Urothelium cell line (cell line): ENCODE data around the gene TEX22.
"Not testable (repeated sequence)": the region's sequence is repeated elsewhere in the genome, so short reads cannot be mapped to it uniquely, and the experiment has no call there.

Experiments used
- DNase-seq: peaks from one replicate; pipeline ENCODE4 v3.0.0; 2011; ENCODE audit warnings: low spot score, mixed read lengths
- FAIRE-seq: peaks from 2 replicates; lab custom pipeline; 2011; peaks lifted over from hg19 to GRCh38; lab: Jason Lieb, UNC

TEX22 gene

GRCh38 chr14:105398044-105398725 is at the start of gene TEX22:
TSS of gene TEX22 (plus strand) at chr14:105398538. CDS start at chr14:105399341, 803 bp downstream.
- peak; percentile 89 for DNase-seq
- FAIRE-seq: no peak

GRCh38 chr14:105348945-105349699 is 49.2 kb upstream of the TEX22 start:
- no peak for DNase-seq
- FAIRE-seq: no peak

- no peak for DNase-seq
- FAIRE-seq: no peak
Observed at GRCh38 chr14:105349992-105350391, 48.3 kb upstream of the TEX22 start.

GRCh38 chr14:105350450-105351244 is 47.7 kb upstream of the TEX22 start:
- no peak for FAIRE-seq
- DNase-seq: no peak

- DNase-seq (no peak), FAIRE-seq (no peak)
Observed at GRCh38 chr14:105351410-105351809, 46.9 kb upstream of the TEX22 start.

GRCh38 chr14:105351920-105352851 is 46.2 kb upstream of the TEX22 start:
- FAIRE-seq (no peak), DNase-seq (peak; percentile 83)

- FAIRE-seq (no peak), DNase-seq (no peak)
Observed at GRCh38 chr14:105353136-105353535, 45.2 kb upstream of the TEX22 start.

- no peak for FAIRE-seq
Observed at GRCh38 chr14:105354541-105354940, 43.8 kb upstream of the TEX22 start.

GRCh38 chr14:105355049-105355575 is 43.2 kb upstream of the TEX22 start:
- FAIRE-seq: no peak
- no peak for DNase-seq

More at GRCh38 chr14:105354541-105354940, 43.8 kb upstream of the TEX22 start:
- DNase-seq: no peak

GRCh38 chr14:105355850-105356604 is 42.3 kb upstream of the TEX22 start:
- no peak for DNase-seq
- no peak for FAIRE-seq

GRCh38 chr14:105356927-105357326 is 41.4 kb upstream of the TEX22 start:
- DNase-seq: no peak
- no peak for FAIRE-seq

- no peak for DNase-seq
- FAIRE-seq: no peak
Observed at GRCh38 chr14:105357626-105358025, 40.7 kb upstream of the TEX22 start.

GRCh38 chr14:105358140-105358846 is 40.0 kb upstream of the TEX22 start:
- DNase-seq: no peak
- FAIRE-seq: no peak

- FAIRE-seq (no peak), DNase-seq (no peak)
Observed at GRCh38 chr14:105358943-105359342, 39.4 kb upstream of the TEX22 start.

GRCh38 chr14:105361412-105361811 is 36.9 kb upstream of the TEX22 start:
- not testable (repeated sequence) for FAIRE-seq, DNase-seq

GRCh38 chr14:105363847-105364708 is 34.3 kb upstream of the TEX22 start:
- DNase-seq (no peak), FAIRE-seq (no peak)

- FAIRE-seq (no peak), DNase-seq (no peak)
Observed at GRCh38 chr14:105365101-105365500, 33.2 kb upstream of the TEX22 start.

- FAIRE-seq: no peak
- no peak for DNase-seq
Observed at GRCh38 chr14:105365681-105366080, 32.7 kb upstream of the TEX22 start.
